SH-SY5Y (cell line): ENCODE measurements around the gene ISG20L2.

Experiments used
- GATA2 ChIP-seq: IDR thresholded peaks from 2 replicates; pipeline ENCODE4 v1.6.1; 2011; ENCODE audit warnings: mild to moderate bottlenecking, low read depth, low read length
- GATA3 ChIP-seq: IDR thresholded peaks from 2 replicates; pipeline ENCODE4 v1.6.1; 2011; ENCODE audit warnings: low read depth, mild to moderate bottlenecking, low read length, moderate library complexity

GRCh38 chr1:156707417-156708217 is 20.9 kb downstream of the ISG20L2 start:
- TF ChIP-seq GATA2, result no peak
- no peak for TF ChIP-seq GATA3
